PC-3 (cell line): Measurements from ENCODE around the gene CCDC89. TPM values are rescaled to one million over a fixed set of nuclear protein-coding genes. Genes with fewer than 3 reads are reported as not detected.

Experiments
- ATAC-seq: fragments of 200-7000 bp; cut with Tn5 transposase; 2 replicates; pipeline ENCODE4 v1.9.1; 2020; ENCODE audit warnings: mild to moderate bottlenecking, moderate library complexity
- BruUV-seq: library from RNA; stranded (reverse); fragments of 400-500 nt; replicated peaks from 2 replicates; lab custom pipeline; 2021; lab: Mats Ljungman, UMichigan
- CTCF ChIA-PET: fragments of 300-600 bp; sonication (Branson Sonifier 250); formaldehyde crosslinking; loops from one replicate; lab custom pipeline; 2022; ENCODE audit warnings: antibody characterized with exemption; lab: Charles Lee
- POLR2A ChIA-PET: fragments of 300-600 bp; sonication (Branson Sonifier 250); formaldehyde crosslinking; loops from one replicate; lab custom pipeline; 2022; ENCODE audit warnings: antibody characterized with exemption; ENCODE audit not compliant: unreplicated experiment; lab: Charles Lee
- DNase-seq: peaks from one replicate; pipeline ENCODE4 v3.0.0-alpha.2; 2015
- H2AFZ ChIP-seq: fragments of 300-600 bp; sonication (generic); 2 replicates; pipeline ENCODE4 v1.6.0; 2016; ENCODE audit warnings: antibody characterized with exemption, low read length
- H3F3A ChIP-seq: fragments of 300-600 bp; sonication (generic); one replicate; pipeline ENCODE4 v1.6.0; 2017; ENCODE audit warnings: antibody characterized with exemption, low read length, control low read depth, mild to moderate bottlenecking; ENCODE audit not compliant: unreplicated experiment
- H3K27ac ChIP-seq: fragments of 300-600 bp; sonication (generic); 2 replicates; pipeline ENCODE4 v1.5.1; 2016; ENCODE audit warnings: mild to moderate bottlenecking, low read length
- H3K27me3 ChIP-seq: fragments of 300-600 bp; sonication (generic); 2 replicates; pipeline ENCODE4 v1.6.1; 2016; ENCODE audit warnings: low read length, mixed read lengths
- H3K36me3 ChIP-seq: fragments of 300-600 bp; sonication (generic); 2 replicates; pipeline ENCODE4 v1.6.1; 2016; ENCODE audit warnings: low read depth, mixed run types, low read length, mixed read lengths
- H3K4me1 ChIP-seq: fragments of 300-600 bp; sonication (generic); 2 replicates; pipeline ENCODE4 v1.5.1; 2016; ENCODE audit warnings: low read length; ENCODE audit not compliant: insufficient read depth
- H3K4me2 ChIP-seq: fragments of 300-600 bp; sonication (generic); 2 replicates; pipeline ENCODE4 v1.6.0; 2016; ENCODE audit warnings: low read length
- H3K4me3 ChIP-seq: fragments of 300-600 bp; sonication (generic); 2 replicates; pipeline ENCODE4 v1.5.1; 2016; ENCODE audit warnings: mild to moderate bottlenecking, low read length, mixed read lengths
- H3K79me2 ChIP-seq: fragments of 300-600 bp; sonication (generic); 2 replicates; pipeline ENCODE4 v1.6.1; 2017; ENCODE audit warnings: low read length, mixed read lengths
- H3K9ac ChIP-seq: fragments of 300-600 bp; sonication (generic); 2 replicates; pipeline ENCODE4 v1.6.0; 2016; ENCODE audit warnings: mild to moderate bottlenecking, low read length
- H3K9me2 ChIP-seq: fragments of 300-600 bp; sonication (generic); replicated peaks from 2 replicates; pipeline ENCODE4 v1.6.1; 2016; ENCODE audit warnings: mixed run types, low read length, mixed read lengths
- H3K9me3 ChIP-seq: fragments of 300-600 bp; sonication (generic); 2 replicates; pipeline ENCODE4 v1.6.1; 2016; ENCODE audit warnings: low read length, mixed read lengths
- H4K20me1 ChIP-seq: fragments of 300-600 bp; sonication (generic); 2 replicates; pipeline ENCODE4 v1.6.1; 2016; ENCODE audit warnings: low read length, mixed read lengths
- CTCF ChIP-seq: fragments of 300-600 bp; sonication (generic); conservative IDR thresholded peaks from 2 replicates; pipeline ENCODE4 v1.5.1; 2017; ENCODE audit warnings: antibody characterized with exemption, low read depth, mild to moderate bottlenecking, low read length
- EZH2 ChIP-seq: fragments of 300-600 bp; sonication (generic); IDR thresholded peaks from one replicate; pipeline ENCODE4 v1.6.1; 2017; ENCODE audit warnings: antibody characterized with exemption, mild to moderate bottlenecking, low read length; ENCODE audit not compliant: unreplicated experiment
- EZH2phosphoT487 ChIP-seq: fragments of 300-600 bp; sonication (generic); IDR thresholded peaks from 2 replicates; pipeline ENCODE4 v1.6.1; 2018; ENCODE audit warnings: mild to moderate bottlenecking, antibody characterized with exemption, low read length, borderline replicate concordance
- intact Hi-C: fragments of 100-400 bp; cut with micrococcal nuclease; formaldehyde crosslinking; loops from 2 replicates; pipeline ENCODE4 v1.9.0; 2023
- total RNA-seq: library from RNA; depleted of rRNA; stranded (reverse); fragments of >200 nt; gene quantifications from 2 replicates; pipeline ENCODE4 v1.2.3, GENCODE V29; 2014

Gene CCDC89
- total RNA-seq, 1 experiment from 2014 or later = 0.55 TPM

GRCh38 chr11:85647078-85647477 lies 38.9 kb downstream of the CCDC89 start:
- no peak for TF ChIP-seq CTCF
- no peak for TF ChIP-seq EZH2phosphoT487
- TF ChIP-seq EZH2 = no peak
- Histone ChIP-seq H3K27ac (peak overlapping the region; percentile 79), H3K9ac (peak overlapping the region; percentile 77), H3K9me2 (no peaks in the 10 kb centered on the region), H3K36me3 (no peaks in the 10 kb centered on the region), H2AFZ (peak overlapping the region; percentile 87), H3F3A (no peaks in the 10 kb centered on the region), H3K79me2 (peaks cover 25% of the 10 kb centered on the region), H3K9me3 (no peaks in the 10 kb centered on the region), H4K20me1 (no peaks in the 10 kb centered on the region), H3K27me3 (no peaks in the 10 kb centered on the region), H3K4me2 (peak overlapping the region; percentile 94), H3K4me3 (peak overlapping the region; percentile 76), H3K4me1 (peaks cover 25% of the 10 kb centered on the region)
- CTCF ChIA-PET = no interaction called here
- intact Hi-C loops = loop anchor here (1.0 kb wide), 1 partner anchor 19 kb away; the partner anchor contains the start of gene TMEM126B
- no peak for ATAC-seq
- BruUV-seq = no TSS peak
- POLR2A ChIA-PET = interaction anchor here (0.7 to 1.9 kb wide), 5 partner anchors 11 to 26 kb away, joined by 3 to 37 read pairs (median 8); partner anchors contain the start of gene CREBZF
- DNase-seq = no peak

- Histone ChIP-seq H3F3A (no peaks in the 10 kb centered on the region), H3K27me3 (no peaks in the 10 kb centered on the region), H3K79me2 (0 out of 2 replicates have a peak, but pooled peaks cover 2% of the 10 kb centered on the region), H3K4me1 (peaks cover 8% of the 10 kb centered on the region; the same call in 1 of the 2 replicates), H4K20me1 (no peaks in the 10 kb centered on the region), H3K4me3 (no peak overlapping the region), H3K36me3 (no peaks in the 10 kb centered on the region), H3K9me3 (no peaks in the 10 kb centered on the region), H3K27ac (no peak overlapping the region), H2AFZ (no peak overlapping the region), H3K9me2 (no peaks in the 10 kb centered on the region), H3K4me2 (no peak overlapping the region), H3K9ac (no peak overlapping the region)
- POLR2A ChIA-PET = no interaction called here
- no TSS peak for BruUV-seq
- DNase-seq (peak; percentile 46), ATAC-seq (no peak)
- intact Hi-C loops = no loop called here
- CTCF ChIA-PET = no interaction called here
- TF ChIP-seq EZH2 (no peak), CTCF (no peak), EZH2phosphoT487 (no peak)
Measured at GRCh38 chr11:85643191-85643614, 42.8 kb downstream of the CCDC89 start.

DNA sequence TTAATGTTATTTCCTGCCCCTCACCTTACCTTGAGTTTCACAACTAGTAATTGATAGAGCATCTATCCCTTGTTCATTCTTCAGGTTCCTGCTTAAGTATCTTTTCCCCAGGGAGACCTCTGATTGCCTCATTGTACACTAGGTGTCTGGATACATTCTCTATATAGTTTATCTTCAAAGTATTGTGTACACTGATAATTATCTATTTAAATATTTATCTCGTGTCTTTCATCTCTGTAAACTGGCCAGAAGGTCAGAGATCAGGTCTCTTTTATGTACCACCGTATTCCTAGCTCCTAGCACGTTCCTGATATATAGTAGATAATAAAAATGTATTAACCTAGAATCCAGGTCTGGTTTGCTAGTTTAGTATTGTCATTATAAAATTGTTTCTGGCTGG lies 51.2 kb downstream of the CCDC89 start:
- CTCF ChIA-PET = no interaction called here
- no peak overlapping the region for H3K9ac ChIP-seq
- no peak for TF ChIP-seq EZH2
- no peak for TF ChIP-seq CTCF
- no peak for TF ChIP-seq EZH2phosphoT487
- peaks cover 31% of the 10 kb centered on the region for H3K79me2 ChIP-seq
- H3K4me1 ChIP-seq = peaks cover 5% of the 10 kb centered on the region
- no peak overlapping the region for H2AFZ ChIP-seq
- H4K20me1 ChIP-seq = no peaks in the 10 kb centered on the region
- POLR2A ChIA-PET = no interaction called here
- H3F3A ChIP-seq = no peaks in the 10 kb centered on the region
- peaks cover 28% of the 10 kb centered on the region for H3K36me3 ChIP-seq
- no peaks in the 10 kb centered on the region for H3K27me3 ChIP-seq
- ATAC-seq = no peak
- no peak for DNase-seq
- no peak overlapping the region for H3K4me2 ChIP-seq
- BruUV-seq = no TSS peak
- intact Hi-C loops = no loop called here
- no peak overlapping the region for H3K4me3 ChIP-seq
- H3K9me3 ChIP-seq = no peaks in the 10 kb centered on the region
- no peaks in the 10 kb centered on the region for H3K9me2 ChIP-seq
- no peak overlapping the region for H3K27ac ChIP-seq
